SJSA1 (cell line): ENCODE results near the gene CAMKMT. TPM values are rescaled to one million over a fixed set of nuclear protein-coding genes. Genes with fewer than 3 reads are reported as not detected.

Experiments
- DNase-seq, 2 experiments: peaks; one replicate each; pipeline ENCODE4 v3.0.0-alpha.2; 2015 to 2020; ENCODE audit warnings: low spot score in 2 of 2, low read depth in 1 of 2
- H3K27ac ChIP-seq: fragments of 250-450 bp; sonication (Bioruptor Pico); 2 replicates; pipeline ENCODE4 v1.5.1; 2020; ENCODE audit warnings: mild to moderate bottlenecking, moderate library complexity
- H3K27me3 ChIP-seq: fragments of 250-450 bp; sonication (Bioruptor Pico); replicated peaks from 2 replicates; pipeline ENCODE4 v1.5.1; 2020; ENCODE audit warnings: mild to moderate bottlenecking, moderate library complexity
- H3K36me3 ChIP-seq: fragments of 250-450 bp; sonication (Bioruptor Pico); 2 replicates; pipeline ENCODE4 v1.5.1; 2020; ENCODE audit warnings: mild to moderate bottlenecking
- H3K4me1 ChIP-seq: fragments of 250-450 bp; sonication (Bioruptor Pico); replicated peaks from 2 replicates; pipeline ENCODE4 v1.6.1; 2021; ENCODE audit warnings: mild to moderate bottlenecking
- H3K4me3 ChIP-seq: fragments of 250-450 bp; sonication (Bioruptor Pico); 2 replicates; pipeline ENCODE4 v1.5.1; 2020; ENCODE audit warnings: mild to moderate bottlenecking
- H3K9me3 ChIP-seq: fragments of 250-450 bp; sonication (Bioruptor Pico); replicated peaks from 2 replicates; pipeline ENCODE4 v1.5.1; 2020; ENCODE audit warnings: mild to moderate bottlenecking
- total RNA-seq: library from RNA; depleted of rRNA; stranded (reverse); fragments of >200 nt; shearing (Covaris generic); gene quantifications from 2 replicates; pipeline ENCODE4 v1.2.3, GENCODE V29; 2014

The CAMKMT gene
- total RNA-seq, 1 experiment from 2014 or later, result 4.7 TPM

DNA sequence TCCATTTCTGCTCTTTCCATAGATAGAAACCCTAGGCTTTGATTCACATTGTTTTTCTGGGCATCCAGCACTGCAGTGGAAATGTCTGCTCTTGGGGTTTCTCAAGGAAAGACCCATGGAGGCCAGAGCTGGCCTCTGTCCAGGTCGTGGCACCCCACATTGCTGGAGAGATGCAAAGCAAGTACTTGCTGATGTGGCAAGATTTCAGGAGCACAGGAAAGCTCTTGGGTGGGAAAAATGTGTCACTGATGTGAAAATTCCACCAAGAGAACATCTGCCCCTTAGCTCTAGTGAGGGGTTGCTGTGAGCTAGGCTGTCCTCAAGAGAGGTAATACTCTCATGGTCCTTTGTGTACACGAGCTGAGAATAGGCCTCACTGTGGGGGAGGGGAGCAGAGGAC lies 423.7 kb downstream of the CAMKMT start:
- no peak for DNase-seq
- Histone ChIP-seq H3K36me3 (no peaks in the 10 kb centered on the region), H3K4me3 (no peak overlapping the region), H3K27me3 (no peaks in the 10 kb centered on the region), H3K9me3 (no peaks in the 10 kb centered on the region), H3K4me1 (peaks cover 7% of the 10 kb centered on the region), H3K27ac (no peak overlapping the region)

DNA sequence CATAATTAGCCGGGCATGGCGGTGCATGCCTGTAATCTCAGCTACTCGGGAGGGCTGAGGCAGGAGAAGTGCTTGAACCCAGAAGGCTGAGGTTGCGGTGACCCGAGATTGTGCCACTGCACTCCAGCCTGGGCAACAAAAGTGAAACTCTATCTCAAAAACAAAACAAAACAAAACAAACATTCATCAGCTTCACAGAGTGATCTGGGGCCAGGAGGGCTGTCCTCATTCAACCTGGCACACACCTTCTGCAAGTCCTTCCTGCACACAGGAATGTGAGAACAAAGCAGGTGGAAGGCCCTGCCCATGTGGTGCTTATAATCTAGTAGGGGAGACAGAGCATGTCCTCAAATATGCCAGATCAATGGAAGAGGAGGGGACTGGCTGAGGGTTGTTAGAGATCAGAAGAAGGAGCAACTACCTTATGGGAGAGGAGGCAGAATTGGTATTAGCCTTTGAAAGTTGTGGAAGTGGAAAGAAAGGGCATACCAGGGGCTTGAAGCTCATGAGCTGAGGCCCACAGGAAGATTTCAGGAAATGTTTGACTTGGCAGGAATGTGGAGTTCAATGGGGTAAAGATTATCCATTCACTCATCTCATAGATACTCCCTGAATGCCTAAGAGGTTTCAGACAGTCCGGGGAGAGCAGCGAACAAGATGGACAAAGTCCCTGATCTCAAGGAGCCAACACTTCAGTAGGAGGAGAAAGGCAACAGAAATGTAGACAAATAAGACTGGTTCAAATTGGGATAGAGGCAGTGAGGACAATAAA lies 424.5 kb downstream of the CAMKMT start:
- no peaks in the 10 kb centered on the region for H3K9me3 ChIP-seq
- no peak overlapping the region for H3K27ac ChIP-seq
- no peak overlapping the region for H3K4me3 ChIP-seq
- H3K36me3 ChIP-seq, result no peaks in the 10 kb centered on the region
- H3K4me1 ChIP-seq, result peaks cover 7% of the 10 kb centered on the region
- H3K27me3 ChIP-seq, result no peaks in the 10 kb centered on the region
- DNase-seq, result no peak

DNA sequence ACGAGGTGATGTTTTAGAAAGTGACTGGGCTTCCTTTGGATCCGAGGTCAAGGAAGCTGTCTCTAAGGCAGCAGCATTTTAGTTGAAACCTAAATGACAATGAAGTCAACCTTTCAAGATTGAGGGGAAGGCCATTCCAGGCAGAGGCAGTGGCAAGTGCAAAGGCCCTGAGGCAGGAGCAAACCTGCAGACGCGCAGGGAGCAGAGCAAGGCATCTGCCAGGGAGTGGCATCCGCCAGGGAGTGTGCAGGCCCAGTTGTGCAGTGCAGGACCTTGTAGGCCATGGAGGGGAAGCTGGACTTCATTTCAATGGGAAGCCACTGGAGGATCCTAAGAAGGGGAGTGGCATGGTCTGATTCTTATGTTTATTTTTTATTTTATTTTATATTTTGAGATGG lies 425.1 kb downstream of the CAMKMT start:
- DNase-seq, result no peak
- no peaks in the 10 kb centered on the region for H3K9me3 ChIP-seq
- peaks cover 7% of the 10 kb centered on the region for H3K4me1 ChIP-seq
- H3K27ac ChIP-seq, result no peak overlapping the region
- H3K4me3 ChIP-seq, result no peak overlapping the region
- H3K36me3 ChIP-seq, result no peaks in the 10 kb centered on the region
- no peaks in the 10 kb centered on the region for H3K27me3 ChIP-seq

DNA sequence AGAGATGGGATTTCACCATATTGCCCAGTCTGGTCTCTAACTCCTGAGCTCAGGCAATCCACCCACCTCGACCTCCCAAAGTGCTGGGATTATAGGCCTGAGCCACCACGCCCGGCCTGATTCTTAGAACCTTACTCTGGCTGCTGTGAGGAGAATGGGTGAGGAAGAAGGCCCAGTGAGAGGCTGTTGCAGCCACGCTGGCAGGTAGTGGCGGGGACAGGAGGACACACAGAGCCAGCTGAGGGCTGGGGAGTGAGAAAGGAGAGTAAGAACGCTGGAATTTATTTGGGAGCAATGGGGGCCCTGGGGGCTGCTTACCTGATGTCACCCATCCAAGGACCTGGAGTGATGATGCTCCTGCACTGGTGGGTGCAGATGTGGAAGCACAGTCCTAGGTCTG lies 425.9 kb downstream of the CAMKMT start:
- no peaks in the 10 kb centered on the region for H3K9me3 ChIP-seq
- no peak overlapping the region for H3K27ac ChIP-seq
- DNase-seq, result no peak
- H3K4me3 ChIP-seq, result no peak overlapping the region
- H3K36me3 ChIP-seq, result no peaks in the 10 kb centered on the region
- H3K4me1 ChIP-seq, result peaks cover 7% of the 10 kb centered on the region
- no peaks in the 10 kb centered on the region for H3K27me3 ChIP-seq

DNA sequence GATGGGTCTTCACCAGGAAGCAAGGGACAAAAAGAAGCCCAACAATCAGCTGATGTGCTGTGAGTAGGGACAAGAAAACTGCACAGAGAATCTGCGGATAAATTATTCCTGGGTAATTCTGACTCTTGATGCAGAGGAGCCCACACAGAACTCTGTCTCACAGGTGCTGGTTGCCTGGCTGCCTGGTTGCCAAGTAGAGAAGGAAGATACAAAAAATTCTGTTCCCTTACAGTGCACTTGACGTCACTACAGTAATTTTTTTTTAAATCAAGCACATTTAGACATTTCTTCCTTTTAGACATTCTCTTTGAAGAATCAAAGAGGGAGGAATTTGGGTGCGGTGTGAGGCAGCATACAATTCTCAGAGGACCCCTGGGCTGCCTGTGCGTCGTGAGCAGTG lies 427.7 kb downstream of the CAMKMT start:
- Histone ChIP-seq H3K4me1 (no peaks in the 10 kb centered on the region), H3K36me3 (no peaks in the 10 kb centered on the region), H3K27me3 (no peaks in the 10 kb centered on the region), H3K9me3 (no peaks in the 10 kb centered on the region), H3K27ac (no peak overlapping the region), H3K4me3 (no peak overlapping the region)
- no peak for DNase-seq

DNA sequence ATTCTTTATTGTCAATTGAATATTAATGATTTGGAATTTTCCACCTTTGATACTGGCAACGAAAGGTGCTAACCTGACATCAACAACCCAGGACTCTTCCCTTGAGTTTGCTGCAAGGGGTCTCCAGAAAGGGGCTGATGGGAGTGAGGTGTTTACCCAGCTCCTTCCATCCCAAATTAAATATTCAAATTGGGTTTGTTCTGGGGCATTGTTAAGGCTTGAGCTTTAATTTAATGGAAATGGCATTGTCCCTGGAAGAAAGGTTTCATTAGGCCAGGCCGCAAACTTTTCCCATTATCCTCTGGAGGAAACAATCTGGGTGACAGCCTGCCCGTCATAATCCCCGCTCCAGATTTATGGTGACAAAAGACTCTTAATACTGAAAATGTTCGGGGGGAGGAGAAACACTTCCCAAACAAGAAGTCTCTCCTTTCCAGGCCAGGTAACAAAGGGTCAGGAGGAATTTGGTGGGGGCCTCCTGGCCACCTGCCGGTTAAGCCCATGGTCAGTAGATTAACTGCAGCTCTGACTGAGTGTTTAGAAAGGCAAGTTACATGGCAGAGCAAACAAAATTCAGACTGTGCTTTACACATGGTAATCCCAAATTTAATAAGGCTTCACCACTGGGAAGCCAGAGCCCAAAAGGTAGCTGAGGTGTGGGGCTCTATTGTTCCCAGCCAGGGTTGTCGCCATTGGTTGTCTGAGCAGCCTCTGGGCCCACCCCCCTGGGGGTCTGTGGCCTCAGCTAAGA lies 428.4 kb downstream of the CAMKMT start:
- Histone ChIP-seq H3K27me3 (no peaks in the 10 kb centered on the region), H3K9me3 (no peaks in the 10 kb centered on the region), H3K4me3 (no peak overlapping the region), H3K4me1 (no peaks in the 10 kb centered on the region), H3K27ac (no peak overlapping the region), H3K36me3 (no peaks in the 10 kb centered on the region)
- DNase-seq, result no peak

DNA sequence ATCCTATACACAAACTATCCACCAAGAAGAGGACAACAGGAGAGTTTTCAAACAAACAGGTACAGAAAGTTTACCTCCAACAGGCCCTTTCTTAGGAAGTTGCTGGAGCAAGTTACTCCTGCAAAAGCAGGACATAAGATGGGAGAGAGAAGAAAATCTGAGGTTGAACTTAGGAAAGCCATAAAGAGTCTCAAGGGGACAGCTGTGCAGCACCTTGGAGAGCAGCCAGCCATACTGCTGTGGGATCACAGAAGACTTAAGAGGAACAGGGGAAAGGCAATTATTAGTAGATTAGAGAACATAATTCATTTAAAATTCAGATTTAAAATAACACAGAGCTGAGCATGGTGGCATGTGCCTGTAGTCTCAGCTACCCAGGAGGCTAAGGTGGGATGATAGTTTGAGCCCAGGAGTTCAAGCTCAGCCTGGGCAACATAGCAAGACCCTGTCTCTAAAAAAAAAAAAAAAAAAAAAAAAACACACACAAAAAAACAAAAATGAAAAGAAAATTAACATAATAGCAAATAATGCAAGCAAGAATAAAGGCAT lies 431.6 kb downstream of the CAMKMT start:
- Histone ChIP-seq H3K4me3 (no peak overlapping the region), H3K27me3 (no peaks in the 10 kb centered on the region; the same call in 1 of the 2 replicates), H3K9me3 (no peaks in the 10 kb centered on the region), H3K36me3 (no peaks in the 10 kb centered on the region), H3K27ac (no peak overlapping the region), H3K4me1 (no peaks in the 10 kb centered on the region)
- no peak for DNase-seq

DNA sequence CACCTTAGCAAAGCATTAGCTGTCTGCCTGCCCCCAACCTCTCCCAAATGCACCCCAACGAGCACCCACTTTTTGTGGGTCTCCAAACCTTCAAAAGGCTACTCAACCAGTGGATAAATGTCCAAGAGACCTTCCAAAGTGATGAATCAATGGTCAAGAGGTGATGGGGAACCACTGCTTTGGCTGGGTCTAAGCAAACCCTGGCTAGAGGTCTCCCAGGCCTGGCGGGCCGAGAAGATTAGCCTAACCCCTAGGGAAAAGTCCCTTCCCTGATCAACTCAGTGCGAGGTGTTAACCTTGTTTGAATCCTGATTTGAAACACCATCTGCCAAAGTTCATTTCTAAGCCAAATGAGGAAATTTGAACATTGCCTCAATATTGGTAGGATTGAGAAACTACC lies 435.0 kb downstream of the CAMKMT start:
- Histone ChIP-seq H3K27me3 (peaks cover 11% of the 10 kb centered on the region; the same call in 1 of the 2 replicates), H3K4me1 (no peaks in the 10 kb centered on the region), H3K36me3 (no peaks in the 10 kb centered on the region), H3K9me3 (no peaks in the 10 kb centered on the region), H3K27ac (no peak overlapping the region), H3K4me3 (no peak overlapping the region)
- no peak for DNase-seq

DNA sequence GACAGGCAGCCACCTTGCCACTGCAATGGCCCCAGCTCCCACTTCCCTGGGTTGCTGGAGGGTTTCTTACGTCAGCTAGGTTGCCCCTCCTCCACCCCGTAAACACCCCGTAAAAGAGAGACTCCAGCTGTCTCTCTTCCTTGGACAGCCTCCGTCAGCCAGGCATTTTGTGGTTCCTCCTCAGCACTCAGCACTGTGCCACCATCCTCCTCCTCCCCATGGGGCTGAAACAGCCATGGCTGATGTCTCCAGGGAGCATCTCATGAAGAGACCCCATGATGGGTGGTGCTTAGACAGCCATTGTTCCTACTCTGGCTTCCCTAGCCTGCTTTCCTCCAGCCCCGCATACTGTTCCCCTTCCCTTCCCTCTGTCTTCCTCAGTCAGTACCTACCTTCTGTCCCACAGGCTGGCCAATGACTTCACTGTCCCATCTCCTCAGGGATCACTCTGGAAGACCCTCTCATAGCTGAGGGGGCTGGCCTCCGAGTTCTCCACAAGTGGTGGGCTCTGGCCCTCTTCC lies 436.5 kb downstream of the CAMKMT start:
- H3K27ac ChIP-seq, result no peak overlapping the region
- DNase-seq, result no peak
- peaks cover 22% of the 10 kb centered on the region for H3K27me3 ChIP-seq

DNA sequence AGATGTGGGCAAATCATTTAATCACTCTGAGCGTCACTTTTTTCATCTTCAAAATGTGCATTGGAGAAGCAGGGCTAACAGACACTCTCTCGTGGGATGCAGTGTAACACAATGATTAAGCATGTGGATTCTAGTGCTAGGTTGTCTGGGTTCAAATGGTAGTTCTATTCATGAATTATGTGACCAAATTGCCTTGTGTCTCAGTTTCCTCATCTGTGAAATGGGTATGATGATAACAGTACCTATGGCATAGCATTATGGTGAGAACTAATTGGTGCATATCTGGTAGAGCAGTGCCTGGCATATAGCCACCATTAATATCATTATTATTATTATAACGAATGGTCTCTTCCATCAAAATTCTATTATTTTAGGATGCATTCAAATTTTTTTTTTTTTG lies 437.4 kb downstream of the CAMKMT start:
- Histone ChIP-seq H3K36me3 (no peaks in the 10 kb centered on the region), H3K4me3 (no peak overlapping the region), H3K9me3 (no peaks in the 10 kb centered on the region), H3K27ac (no peak overlapping the region), H3K4me1 (no peaks in the 10 kb centered on the region), H3K27me3 (peaks cover 26% of the 10 kb centered on the region)
- no peak for DNase-seq

More for the DNA sequence above, 436.5 kb downstream of the CAMKMT start:
- Histone ChIP-seq H3K9me3 (no peaks in the 10 kb centered on the region), H3K4me3 (no peak overlapping the region), H3K36me3 (no peaks in the 10 kb centered on the region), H3K4me1 (no peaks in the 10 kb centered on the region)

DNA sequence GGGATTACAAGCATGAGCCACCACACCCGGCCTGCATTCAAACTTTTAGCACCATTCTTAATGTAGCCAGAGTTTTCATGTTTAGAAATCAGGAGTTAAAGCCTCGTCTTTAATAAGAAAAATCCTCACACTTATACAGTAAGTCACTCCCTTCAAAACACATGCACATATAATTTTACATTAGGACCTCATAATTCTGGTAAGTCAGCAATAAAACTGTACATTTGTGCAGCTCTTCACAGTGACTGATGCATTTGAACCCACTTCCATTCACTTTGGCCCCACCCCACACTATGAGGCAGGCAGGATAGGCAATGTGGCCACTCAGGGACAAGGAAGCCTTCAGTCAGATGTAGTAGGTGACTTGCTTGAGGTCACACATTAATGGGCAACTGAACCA lies 438.0 kb downstream of the CAMKMT start:
- no peaks in the 10 kb centered on the region for H3K36me3 ChIP-seq
- H3K9me3 ChIP-seq, result no peaks in the 10 kb centered on the region
- H3K4me3 ChIP-seq, result no peak overlapping the region
- no peaks in the 10 kb centered on the region for H3K4me1 ChIP-seq
- no peak overlapping the region for H3K27ac ChIP-seq
- no peak for DNase-seq
- peaks cover 31% of the 10 kb centered on the region for H3K27me3 ChIP-seq

DNA sequence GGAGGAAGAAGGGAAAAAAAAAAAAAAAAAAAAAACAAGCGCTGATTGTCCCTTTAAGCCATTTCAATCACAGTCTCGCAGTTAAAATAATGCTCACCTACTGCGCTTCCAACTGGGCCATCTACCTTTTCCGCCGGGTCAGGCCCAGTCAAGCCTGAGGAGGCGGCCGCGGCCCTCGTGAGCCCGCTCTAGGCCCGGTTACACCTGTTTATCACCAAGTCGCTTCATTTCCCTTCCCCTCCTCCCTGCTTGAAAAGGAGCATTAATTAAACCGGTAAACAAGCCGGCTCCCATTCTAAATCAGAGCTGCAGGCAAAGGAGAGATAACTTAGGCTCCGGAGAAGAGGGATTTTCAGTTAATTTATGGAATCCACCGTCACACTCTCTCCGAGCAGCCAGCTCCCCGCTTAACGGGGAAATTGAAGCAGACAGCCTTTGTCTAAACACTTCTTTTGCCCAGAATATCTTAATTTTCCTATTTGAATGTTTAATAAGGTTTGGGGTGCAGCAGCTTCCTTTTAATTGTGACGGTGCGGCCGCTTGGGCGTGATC lies 439.6 kb downstream of the CAMKMT start:
- Histone ChIP-seq H3K27me3 (peaks cover 36% of the 10 kb centered on the region), H3K36me3 (no peaks in the 10 kb centered on the region), H3K27ac (no peak overlapping the region), H3K9me3 (no peaks in the 10 kb centered on the region), H3K4me3 (no peak overlapping the region), H3K4me1 (no peaks in the 10 kb centered on the region)
- no peak for DNase-seq

DNA sequence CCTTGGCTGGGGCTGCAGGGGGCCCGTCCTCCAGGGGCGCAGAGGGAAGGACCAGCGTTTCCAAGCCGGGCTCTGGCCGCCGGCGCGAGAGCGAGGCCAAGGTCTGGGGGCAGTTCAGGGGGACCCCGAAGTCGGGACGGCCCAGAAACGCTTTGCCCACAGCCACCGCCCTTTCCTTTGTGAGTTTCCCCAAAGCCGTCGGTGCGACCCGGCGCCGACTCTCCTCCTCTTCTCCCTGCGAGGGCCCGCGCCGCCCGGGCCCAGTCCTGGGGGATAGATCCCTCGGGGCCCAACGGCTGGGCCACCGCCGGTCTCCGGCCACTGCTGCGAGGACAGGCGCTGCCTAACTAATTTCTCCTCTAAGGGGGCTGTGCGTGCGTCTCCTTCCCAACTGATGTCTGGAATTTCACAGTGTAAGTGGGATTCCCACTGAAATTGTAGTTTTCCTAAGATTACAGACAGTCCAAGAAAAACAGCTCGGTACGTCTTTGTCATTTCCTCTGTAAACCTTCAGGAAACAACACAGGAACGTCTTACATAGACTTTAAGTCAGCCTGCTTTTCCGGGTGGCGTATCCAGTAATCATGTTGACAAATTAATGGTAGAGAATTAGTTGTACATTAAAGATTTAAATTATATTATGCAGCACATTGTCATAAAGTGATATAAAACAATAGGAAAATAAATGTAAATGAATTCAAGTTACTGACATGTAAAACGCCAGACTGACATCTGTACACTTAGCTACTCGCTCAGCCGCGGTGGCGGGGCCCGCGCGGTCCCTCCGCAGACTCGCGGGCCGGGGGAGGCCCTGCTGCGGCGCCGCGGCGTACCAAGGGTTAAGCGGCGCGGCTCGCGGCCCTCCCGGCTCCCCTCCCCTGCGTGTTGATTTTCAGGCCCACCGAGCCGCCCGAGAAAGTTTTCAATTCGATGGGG lies 440.4 kb downstream of the CAMKMT start:
- H3K36me3 ChIP-seq, result no peaks in the 10 kb centered on the region
- DNase-seq, result no peak
- no peak overlapping the region for H3K27ac ChIP-seq
- no peak overlapping the region for H3K4me3 ChIP-seq
- H3K27me3 ChIP-seq, result peaks cover 41% of the 10 kb centered on the region
- H3K9me3 ChIP-seq, result no peaks in the 10 kb centered on the region
- no peaks in the 10 kb centered on the region for H3K4me1 ChIP-seq
